Mucosa of descending colon (tissue), 3 donors: ENCODE measurements around the gene PIGV. TPM values are rescaled to one million over a fixed set of nuclear protein-coding genes. Genes with fewer than 3 reads are reported as not detected.
A peak's percentile ranks its signal among the peaks of the same experiment; 100 is the strongest.

ENCODE experiments used
- ATAC-seq: fragments of 200-7000 bp; cut with Tn5 transposase; one replicate; pipeline ENCODE4 v1.9.1; 2020; ENCODE audit warnings: mild to moderate bottlenecking, moderate library complexity
- DNase-seq, 3 donors: peaks; one replicate each; pipeline ENCODE4 v3.0.0-alpha.2; 2020
- H3K36me3 ChIP-seq: fragments of 200-600 bp; one replicate; pipeline ENCODE4 v1.8.0; 2021; ENCODE audit warnings: low read depth, mild to moderate bottlenecking
- H3K4me1 ChIP-seq: fragments of 200-600 bp; one replicate; pipeline ENCODE4 v1.8.0; 2021; ENCODE audit warnings: low read depth, mild to moderate bottlenecking
- H3K4me3 ChIP-seq: fragments of 200-600 bp; one replicate; pipeline ENCODE4 v1.8.0; 2021; ENCODE audit warnings: mild to moderate bottlenecking
- H3K9me3 ChIP-seq: fragments of 200-600 bp; one replicate; pipeline ENCODE4 v1.8.0; 2021; ENCODE audit warnings: mild to moderate bottlenecking
- intact Hi-C, 2 donors: fragments of 100-400 bp; cut with DNase I in 1 of 2; cut with micrococcal nuclease in 1 of 2; formaldehyde crosslinking; loops; one replicate each; pipeline versions ENCODE4 v1.11.0 to v1.11.1; 2022; cut with DNase I, micrococcal nuclease
- total RNA-seq, 3 donors: library from RNA; stranded (reverse); fragmentation: NEBNext Ultra II Directional in 2 of 3; extraction: Animal tissue kit (Norgen Biotek cat#: 25700) in 2 of 3; gene quantifications; one replicate each; pipeline versions ENCODE4 v1.2.1 to v1.2.4, GENCODE V29; 2021 to 2023
- TF ChIP-seq, protein P1 (sequence below): fragments of 200-600 bp; IDR thresholded peaks from one replicate; pipeline ENCODE4 v1.8.0; 2022; ENCODE audit warnings: antibody characterized with exemption, mild to moderate bottlenecking
- donor health status: DM: no; HTN: no; CAD: no; lungs with moderate emphysema.
- donor health status: DM: no; HTN: no; CAD: no.
- donor health status: DM: no; HTN: yes; CAD: no.

PIGV gene
- total RNA-seq, 3 donors from 2014 or later, result 16.5 to 22.3 (median 17.5) TPM

DNA sequence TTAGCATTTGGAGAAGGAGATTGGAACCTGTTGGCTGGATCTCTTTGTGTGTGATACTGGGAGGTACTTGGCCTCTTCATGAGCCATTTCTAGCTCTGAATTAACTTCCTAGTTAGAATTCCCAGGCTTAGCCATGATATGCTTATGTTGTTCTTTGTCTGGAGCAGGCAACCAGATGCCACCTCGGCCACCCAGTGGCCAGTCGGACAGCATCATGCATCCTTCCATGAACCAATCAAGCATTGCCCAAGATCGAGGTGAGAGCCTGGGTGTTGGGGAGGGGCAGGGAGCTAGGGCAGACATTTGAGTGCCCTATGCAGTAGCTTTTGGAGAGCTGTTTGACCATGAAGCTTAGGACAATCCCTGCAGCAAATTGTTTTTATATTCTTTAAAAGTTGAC is 26.5 kb upstream of the PIGV start:
- no peaks in the 10 kb centered on the region for H3K9me3 ChIP-seq
- intact Hi-C loops, result no loop called here
- H3K36me3 ChIP-seq, result peaks cover 3% of the 10 kb centered on the region
- no peak for DNase-seq
- no peak overlapping the region for H3K4me3 ChIP-seq
- ATAC-seq, result peak; percentile 40
- no peaks in the 10 kb centered on the region for H3K4me1 ChIP-seq
- TF ChIP-seq, protein P1, sequence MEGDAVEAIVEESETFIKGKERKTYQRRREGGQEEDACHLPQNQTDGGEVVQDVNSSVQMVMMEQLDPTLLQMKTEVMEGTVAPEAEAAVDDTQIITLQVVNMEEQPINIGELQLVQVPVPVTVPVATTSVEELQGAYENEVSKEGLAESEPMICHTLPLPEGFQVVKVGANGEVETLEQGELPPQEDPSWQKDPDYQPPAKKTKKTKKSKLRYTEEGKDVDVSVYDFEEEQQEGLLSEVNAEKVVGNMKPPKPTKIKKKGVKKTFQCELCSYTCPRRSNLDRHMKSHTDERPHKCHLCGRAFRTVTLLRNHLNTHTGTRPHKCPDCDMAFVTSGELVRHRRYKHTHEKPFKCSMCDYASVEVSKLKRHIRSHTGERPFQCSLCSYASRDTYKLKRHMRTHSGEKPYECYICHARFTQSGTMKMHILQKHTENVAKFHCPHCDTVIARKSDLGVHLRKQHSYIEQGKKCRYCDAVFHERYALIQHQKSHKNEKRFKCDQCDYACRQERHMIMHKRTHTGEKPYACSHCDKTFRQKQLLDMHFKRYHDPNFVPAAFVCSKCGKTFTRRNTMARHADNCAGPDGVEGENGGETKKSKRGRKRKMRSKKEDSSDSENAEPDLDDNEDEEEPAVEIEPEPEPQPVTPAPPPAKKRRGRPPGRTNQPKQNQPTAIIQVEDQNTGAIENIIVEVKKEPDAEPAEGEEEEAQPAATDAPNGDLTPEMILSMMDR, result no peak

DNA sequence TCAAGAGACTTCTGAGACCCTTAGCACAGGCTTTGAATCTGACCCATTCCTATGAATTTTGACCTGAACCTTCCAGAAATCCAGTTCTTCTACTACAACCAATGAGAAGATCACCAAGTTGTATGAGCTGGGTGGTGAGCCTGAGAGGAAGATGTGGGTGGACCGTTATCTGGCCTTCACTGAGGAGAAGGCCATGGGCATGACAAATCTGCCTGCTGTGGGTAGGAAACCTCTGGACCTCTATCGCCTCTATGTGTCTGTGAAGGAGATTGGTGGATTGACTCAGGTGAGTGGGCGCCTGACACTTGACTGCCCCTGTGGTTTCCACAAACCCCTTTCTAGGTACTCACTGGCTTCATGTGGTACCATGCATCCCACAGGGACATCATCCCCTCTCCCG is 20.0 kb upstream of the PIGV start:
- Histone ChIP-seq H3K4me3 (no peak overlapping the region), H3K9me3 (no peaks in the 10 kb centered on the region), H3K36me3 (peaks cover 12% of the 10 kb centered on the region), H3K4me1 (peaks cover 7% of the 10 kb centered on the region)
- TF ChIP-seq, protein P1, result no peak
- DNase-seq (no peak), ATAC-seq (no peak)
- intact Hi-C loops, result no loop called here

DNA sequence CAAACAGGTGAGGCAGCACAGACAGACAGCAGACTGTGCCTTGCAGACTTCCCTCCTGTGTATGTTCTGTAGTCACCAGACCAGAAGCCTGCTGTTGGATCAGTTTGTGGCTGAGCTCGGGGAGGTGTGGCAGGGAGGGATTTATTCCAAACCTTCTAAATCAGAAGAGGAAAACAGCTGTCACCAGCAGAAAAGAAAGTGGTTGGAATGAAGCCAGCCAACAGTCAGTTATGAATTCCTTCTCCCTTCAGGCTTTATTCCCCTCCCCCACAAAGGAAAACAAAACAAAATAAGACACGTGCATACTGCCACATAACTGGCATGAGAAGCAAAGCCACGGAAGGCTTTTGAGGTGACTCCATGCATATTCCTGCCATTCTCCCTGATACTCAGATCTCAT is 19.0 kb upstream of the PIGV start:
- TF ChIP-seq, protein P1, result no peak
- H3K4me3 ChIP-seq, result no peak overlapping the region
- peaks cover 7% of the 10 kb centered on the region for H3K4me1 ChIP-seq
- DNase-seq, result no peak
- peak; percentile 28 for ATAC-seq
- intact Hi-C loops, result no loop called here
- H3K36me3 ChIP-seq, result peaks cover 23% of the 10 kb centered on the region
- H3K9me3 ChIP-seq, result no peaks in the 10 kb centered on the region

DNA sequence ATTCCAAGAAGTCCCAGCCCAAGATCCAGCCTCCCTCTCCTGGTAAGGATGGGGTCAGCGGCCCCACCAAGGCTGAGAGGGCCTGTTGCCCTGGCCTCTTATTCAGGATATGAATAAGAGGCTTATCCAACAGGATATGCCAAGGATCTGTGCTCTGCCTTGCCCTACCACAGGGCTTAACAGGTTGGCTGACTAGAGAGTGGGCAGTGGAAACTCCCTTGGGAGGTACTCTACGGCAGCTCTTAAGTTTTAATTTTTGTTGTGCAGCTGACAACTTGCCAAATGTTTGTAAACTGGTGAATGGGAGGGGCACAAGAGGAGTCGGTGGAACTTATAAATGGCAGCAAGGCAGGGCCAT is 16.5 kb upstream of the PIGV start:
- peaks cover 7% of the 10 kb centered on the region for H3K4me1 ChIP-seq
- peaks cover 42% of the 10 kb centered on the region for H3K36me3 ChIP-seq
- DNase-seq (no peak), ATAC-seq (no peak)
- H3K9me3 ChIP-seq, result no peaks in the 10 kb centered on the region
- H3K4me3 ChIP-seq, result no peak overlapping the region
- intact Hi-C loops, result no loop called here
- TF ChIP-seq, protein P1, result no peak

DNA sequence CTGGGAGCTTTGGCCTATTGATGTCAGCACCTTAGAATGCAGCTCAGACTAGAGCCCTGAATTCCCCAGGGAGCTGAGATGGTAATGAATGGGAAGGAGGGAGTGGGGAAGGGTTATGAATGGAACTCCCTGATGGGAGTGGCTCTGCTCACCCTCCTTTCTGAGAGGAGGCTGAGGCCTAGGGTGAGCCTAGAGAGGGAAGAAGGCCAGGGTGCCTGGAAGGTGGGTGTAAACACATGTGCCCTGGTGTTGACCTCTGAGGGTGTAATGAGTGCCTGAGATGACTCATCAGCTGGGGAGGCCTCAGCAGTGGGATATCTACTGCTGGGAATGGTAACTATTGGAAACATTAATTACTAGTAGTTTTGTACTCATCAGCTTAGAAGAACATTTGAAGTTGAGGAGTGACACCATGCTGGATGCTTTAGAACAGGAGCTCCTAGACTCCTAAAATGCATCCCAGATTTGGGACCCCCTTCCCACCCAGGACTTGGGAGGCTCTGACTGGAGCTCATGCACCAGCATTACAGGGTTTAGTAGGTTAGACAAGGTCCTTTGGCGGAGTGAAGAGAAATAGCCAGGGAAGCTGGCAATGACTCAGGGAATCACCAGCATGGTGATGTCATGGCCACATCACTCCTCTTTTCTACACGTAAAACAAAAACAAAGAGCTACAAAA is 16.0 kb upstream of the PIGV start:
- DNase-seq, result no peak
- H3K4me1 ChIP-seq, result peaks cover 7% of the 10 kb centered on the region

More for the DNA sequence above, 16.0 kb upstream of the PIGV start:
- no peaks in the 10 kb centered on the region for H3K9me3 ChIP-seq
- TF ChIP-seq, protein P1, result no peak
- intact Hi-C loops, result no loop called here
- peaks cover 42% of the 10 kb centered on the region for H3K36me3 ChIP-seq
- no peak overlapping the region for H3K4me3 ChIP-seq
- peak; percentile 72 for ATAC-seq
